GM18519 (cell line): ENCODE measurements around the gene TMEM164.
"Not testable (repeated sequence)": the region's sequence is repeated elsewhere in the genome, so short reads cannot be mapped to it uniquely, and the experiment has no call there.

Experiments used
- ATAC-seq: cut with Tn5 transposase; IDR thresholded peaks from one replicate; pipeline ENCODE4 v1.9.1; 2021; ENCODE audit warnings: mild to moderate bottlenecking, moderate library complexity; ENCODE audit not compliant: unreplicated experiment, low FRiP score

The TMEM164 gene

GRCh38 chrX:110002300-110003166 lies at the start of gene TMEM164:
Gene TMEM164, plus strand, starts transcription at chrX:110003114. Its CDS starts 661 bp downstream, at chrX:110003775.
- peak; percentile 61 for ATAC-seq

DNA sequence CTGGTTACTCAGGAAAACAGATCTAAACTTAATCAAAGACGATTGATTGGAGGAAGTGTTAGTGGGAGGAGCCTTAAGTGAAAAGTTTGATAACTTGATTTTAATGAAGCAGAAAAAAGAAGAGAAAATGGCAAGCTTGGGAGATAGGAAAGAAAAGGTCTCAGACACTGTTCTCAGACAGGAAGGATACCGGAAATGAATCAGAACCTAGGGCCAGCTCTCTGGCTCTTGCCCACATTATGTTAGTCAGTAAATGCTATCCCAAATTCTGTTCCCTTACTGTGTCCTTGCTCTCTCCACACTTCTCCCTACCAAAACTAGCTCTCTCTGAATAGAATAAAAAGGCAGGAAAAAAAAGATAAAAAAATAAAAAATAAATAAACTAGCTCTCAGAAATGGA lies 48.6 kb upstream of the TMEM164 start:
- ATAC-seq, result no peak

- no peak for ATAC-seq
Measured at GRCh38 chrX:109954955-109955354, 48.0 kb upstream of the TMEM164 start.

DNA sequence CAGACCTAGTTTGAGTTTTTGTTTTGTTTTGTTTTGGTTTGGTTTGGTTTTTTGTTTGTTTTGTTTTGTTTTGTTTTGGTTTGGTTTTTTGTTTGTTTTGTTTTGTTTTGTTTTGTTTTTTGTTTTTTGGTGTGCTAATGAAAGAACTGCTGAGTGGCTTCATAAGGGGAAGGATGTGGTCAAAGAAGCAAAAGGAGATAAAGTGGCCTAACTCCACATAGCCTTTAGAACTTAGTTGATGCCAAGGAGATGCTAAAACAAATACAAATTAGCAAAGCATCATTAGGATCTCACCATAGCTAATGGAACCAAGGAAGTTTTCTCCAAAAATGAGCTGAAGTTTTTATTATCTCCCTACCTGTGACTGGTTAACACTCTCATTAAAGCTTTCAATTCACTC lies 44.6 kb upstream of the TMEM164 start:
- no peak for ATAC-seq

DNA sequence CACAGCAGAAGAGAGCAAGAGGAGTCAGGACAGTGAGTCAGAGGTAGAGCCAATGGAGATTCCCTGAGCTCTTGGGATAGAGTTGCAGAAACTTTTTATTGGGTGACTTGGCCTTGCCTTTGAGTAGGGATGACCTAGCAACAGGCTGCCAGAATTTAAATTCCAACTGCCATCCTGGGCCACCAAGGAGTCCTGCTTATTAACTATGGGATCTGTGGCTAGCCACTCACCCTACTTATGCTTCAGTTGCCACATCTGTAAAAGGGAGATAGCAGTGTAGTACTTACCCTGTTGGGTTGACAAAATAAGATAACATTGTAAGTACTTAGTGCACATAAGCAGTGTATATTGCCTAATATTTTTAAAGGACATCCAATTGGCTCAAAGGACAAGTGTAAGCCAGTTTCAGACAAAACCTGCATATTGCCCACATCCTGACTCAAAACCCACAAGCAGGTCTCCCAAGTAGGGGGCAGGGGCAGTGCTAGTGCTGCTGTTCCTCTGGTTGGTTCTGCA lies 43.5 kb upstream of the TMEM164 start:
- no peak for ATAC-seq

GRCh38 chrX:109964390-109964789 lies 38.5 kb upstream of the TMEM164 start:
- ATAC-seq, result no peak

GRCh38 chrX:109966246-109966645 lies 36.7 kb upstream of the TMEM164 start:
- no peak for ATAC-seq

DNA sequence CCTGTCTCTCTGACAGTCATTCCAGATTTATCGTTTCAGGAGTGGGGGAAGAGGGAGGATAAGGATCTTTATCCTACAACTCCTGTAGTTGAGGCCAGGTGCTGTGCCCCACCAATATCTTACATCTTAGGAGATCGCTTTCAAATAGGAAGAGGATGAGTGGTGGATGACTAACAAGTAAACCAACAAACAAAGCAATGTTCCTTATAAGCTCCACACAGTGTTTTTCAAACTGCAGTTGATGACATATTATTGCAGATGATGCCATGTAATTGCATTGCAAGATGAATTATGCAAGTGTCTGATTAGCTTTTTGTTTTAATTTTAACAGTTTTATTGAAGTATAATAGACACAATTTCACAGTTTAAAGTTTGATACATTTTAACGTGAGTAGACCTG lies 35.8 kb upstream of the TMEM164 start:
- no peak for ATAC-seq

- ATAC-seq, result not testable (repeated sequence)
Measured at GRCh38 chrX:109970841-109971240, 32.1 kb upstream of the TMEM164 start.

GRCh38 chrX:109974906-109975655 lies 27.8 kb upstream of the TMEM164 start:
- no peak for ATAC-seq

- ATAC-seq, result not testable (repeated sequence)
Measured at GRCh38 chrX:109985210-109985609, 17.7 kb upstream of the TMEM164 start.

- no peak for ATAC-seq
Measured at GRCh38 chrX:109987884-109988283, 15.0 kb upstream of the TMEM164 start.

GRCh38 chrX:109990582-109991276 lies 12.2 kb upstream of the TMEM164 start:
- no peak for ATAC-seq

DNA sequence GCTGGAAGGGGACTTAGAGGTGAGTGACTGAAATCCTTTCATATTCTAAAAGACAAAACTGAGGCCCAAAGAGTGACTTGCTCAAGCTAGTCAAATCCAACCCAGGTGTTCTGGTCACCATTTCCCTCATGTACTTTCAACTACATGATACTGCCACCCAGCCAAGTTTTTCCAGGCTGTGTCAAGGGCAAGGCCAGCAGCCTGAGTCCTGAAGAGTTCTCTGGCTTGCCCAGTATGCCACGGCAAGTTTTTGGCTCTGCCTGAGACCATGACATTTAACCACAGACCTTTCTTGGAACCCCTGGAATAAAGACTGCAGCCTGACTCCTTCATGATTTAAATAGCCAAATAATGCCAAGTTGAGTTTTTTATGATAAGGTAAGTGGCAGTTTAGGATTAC lies 10.7 kb upstream of the TMEM164 start:
- ATAC-seq, result no peak

- ATAC-seq, result no peak
Measured at GRCh38 chrX:109995155-109995554, 7.8 kb upstream of the TMEM164 start.

GRCh38 chrX:109997786-109998452 lies 5.0 kb upstream of the TMEM164 start:
- no peak for ATAC-seq

DNA sequence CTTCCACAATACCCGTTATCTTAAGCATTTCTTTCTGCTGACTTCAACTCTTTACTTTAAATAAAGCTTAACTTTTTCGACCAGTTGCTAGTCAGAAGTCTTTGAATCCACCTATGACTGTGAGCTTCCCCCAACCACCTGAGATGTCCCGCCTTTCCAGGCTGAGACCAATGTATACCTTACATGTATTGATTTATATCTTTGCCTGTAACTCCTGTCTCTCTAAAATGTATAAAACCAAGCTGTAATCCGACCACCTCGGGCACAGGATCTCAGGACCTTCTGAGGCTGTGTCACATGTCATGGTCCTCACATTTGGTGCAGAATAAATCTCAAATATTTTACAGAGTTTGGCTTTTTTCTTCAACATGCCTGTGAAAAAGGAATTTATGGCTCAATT lies 2.9 kb upstream of the TMEM164 start:
- ATAC-seq, result no peak

- ATAC-seq, result no peak
Measured at GRCh38 chrX:110000847-110001713, 1.8 kb upstream of the TMEM164 start.

- ATAC-seq, result no peak
Measured at GRCh38 chrX:110001740-110002299, 1.1 kb upstream of the TMEM164 start.
